Measurements from ENCODE around the gene NFIA.

DNA sequence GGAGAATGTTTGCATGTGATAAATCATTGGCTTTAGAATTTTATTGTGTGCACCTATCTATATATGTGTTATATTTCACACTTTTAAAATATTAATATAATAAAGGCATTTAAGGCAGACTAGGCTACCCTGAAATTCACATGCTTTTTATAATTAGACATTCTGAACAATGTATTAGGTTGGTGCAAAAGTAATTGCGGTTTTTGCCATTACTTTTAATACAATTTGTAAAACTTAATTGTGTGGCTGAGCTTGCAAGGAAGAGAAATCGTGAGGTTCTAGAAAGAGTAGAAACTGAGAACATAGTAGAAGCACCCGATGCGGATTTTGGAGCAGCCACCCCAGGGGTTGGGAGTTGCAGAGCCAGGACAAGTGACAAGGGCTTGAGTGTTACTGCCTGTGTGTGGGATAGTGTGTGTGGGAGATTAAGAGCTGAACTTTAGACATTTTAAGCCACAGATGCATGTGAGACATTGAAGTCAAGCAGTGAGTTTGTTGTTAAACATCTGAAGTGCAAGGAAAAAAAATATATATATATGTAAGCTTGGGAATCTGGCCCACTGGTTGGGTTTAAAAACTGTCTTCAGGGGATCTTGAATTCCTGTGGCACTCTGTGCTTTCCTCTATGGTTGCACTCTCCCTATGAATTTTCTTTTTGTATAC lies 398.0 kb downstream of the NFIA start:
- TF ChIP-seq POLR2A (IDR thresholded peaks at IDR 0.05; ENCODE audit: low read depth, low read length), result no peak
- TF ChIP-seq TAF1 (IDR thresholded peaks at IDR 0.05; ENCODE audit: low read depth, low read length), result no peak
- no peak for TF ChIP-seq SPI1 (IDR thresholded peaks at IDR 0.05; ENCODE audit: low read depth, low read length)
- TF ChIP-seq POLR2AphosphoS5 (IDR thresholded peaks at IDR 0.05; ENCODE audit: low read depth, low read length), result no peak

Measured in GM12891 (cell line).